ENCODE data around the gene RPLP2.

RPLP2 gene

DNA sequence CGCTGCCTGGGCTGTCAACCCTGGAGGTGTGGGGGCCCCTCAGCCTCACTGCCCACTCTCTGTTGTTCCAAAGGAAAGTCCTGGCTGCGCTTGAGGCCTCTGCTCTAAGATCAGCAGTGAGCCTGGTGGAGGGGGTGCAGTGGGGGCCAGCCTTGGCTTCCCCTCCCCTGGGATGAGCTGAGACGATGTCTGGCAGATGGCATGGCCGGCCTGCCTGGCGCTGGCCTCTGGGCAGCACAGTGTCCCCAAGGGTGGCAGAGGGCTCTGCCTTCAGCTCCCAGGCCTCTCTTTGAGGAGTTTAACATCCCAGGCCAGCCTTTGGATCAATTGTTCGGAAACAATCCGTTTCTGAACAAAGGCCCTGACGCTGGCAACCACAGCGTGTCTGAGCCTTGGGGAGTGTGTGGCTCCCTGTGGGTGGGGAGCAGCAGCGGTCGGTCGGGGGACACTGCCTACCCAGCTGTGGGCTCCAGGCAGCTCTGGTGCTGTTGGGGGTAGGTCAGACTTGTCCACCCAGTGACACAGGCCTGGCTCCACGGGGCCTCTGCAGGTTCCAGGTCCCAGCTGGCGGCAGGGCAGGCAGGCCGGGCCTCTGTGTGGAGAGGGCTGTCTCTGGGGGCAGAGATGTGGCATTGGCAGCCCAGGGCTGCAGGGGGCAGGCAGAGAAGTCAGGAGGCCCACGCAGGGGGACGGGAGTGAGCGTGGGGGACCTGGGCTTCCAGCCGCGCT is 45.0 kb downstream of the RPLP2 start:
- DNase-seq: no peak

DNA sequence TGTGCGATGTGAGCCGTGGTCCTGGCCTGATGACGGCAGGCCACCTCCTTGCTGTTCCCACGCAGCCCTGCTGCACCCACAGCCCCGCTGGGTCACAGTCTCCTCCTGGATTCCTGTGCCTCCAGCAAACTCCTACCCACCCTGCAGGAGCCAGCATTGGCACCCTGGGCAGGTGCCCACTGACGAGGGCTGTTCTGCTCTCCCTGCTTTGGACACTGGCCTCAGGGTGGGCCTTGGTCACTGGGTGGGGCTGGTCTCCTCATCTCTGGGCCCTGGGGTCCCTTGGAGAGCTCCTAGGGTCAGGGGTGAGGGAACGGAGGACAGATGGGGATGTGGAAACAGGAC is 45.5 kb downstream of the RPLP2 start:
- DNase-seq: no peak

DNA sequence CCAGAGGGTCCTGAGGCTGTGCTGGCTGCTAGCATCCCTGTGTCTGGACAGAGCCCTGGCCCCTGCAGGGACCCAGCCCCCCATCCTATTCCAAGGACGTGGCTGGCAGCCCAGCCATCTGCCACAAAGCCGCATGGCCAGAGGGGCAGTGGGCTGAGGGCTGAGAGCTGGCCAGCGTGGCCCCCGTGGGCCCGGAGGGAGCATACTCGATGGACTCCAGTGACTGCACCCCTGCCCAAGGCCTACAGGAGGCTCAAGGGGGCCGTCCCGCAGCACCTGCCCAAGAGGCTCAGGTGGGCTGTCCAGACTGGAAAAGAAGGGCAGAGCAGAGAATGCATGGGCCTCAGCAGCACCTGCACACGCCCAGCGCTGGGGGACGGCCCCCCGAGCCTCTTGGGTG is 46.0 kb downstream of the RPLP2 start:
- DNase-seq: no peak

DNA sequence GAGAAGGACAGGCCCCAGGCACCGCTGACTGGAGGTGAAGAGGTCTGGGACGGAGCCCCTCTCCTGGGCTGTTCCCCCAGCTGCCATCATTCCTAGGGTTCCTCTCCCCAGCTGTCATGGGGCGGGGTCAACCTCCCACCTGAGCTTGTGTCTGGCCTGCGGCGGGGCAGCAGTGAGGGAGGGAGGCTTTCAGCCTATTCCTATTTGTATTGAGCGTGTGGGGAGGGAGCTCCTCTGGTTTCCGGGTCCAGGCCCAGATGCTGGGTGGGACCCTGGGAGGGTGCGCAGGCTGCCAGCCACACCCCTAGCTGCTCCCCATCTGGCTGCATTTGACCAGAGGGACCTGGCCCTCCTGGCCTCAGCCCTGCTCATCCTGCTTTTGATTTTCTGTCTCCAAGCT is 46.6 kb downstream of the RPLP2 start:
- no peak for DNase-seq

DNA sequence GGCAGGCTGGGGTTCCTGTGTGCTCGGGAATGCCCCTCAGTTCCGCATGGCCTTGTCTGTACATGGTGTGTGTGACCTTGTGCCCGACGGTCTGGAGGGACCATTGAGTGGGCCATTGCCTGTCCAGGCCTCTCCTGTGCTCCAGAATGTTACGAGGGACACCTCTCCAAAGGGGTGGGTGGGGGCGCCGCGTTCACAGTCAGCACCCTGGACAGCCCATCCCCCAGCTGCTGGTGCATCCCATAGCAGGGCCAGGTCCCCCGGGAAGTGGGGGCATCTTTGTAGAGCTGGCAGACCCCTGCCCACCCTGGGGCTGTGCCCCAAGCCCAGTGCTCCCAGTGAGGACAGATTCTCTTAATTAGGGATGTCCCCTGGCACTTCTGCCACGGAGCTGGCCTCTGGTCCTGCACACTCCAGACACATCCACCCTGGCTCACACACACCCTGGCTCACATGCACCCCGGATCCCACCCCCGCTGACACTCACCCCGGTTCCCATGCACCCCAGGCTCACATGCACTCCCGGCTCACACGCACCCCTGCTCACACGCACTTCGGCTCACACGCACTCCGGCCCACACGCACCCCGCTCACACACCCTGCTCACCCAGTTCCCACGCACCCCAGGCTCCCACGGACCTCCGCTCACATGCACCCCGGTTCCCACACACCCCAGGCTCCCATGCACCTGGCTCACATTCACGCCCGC is 48.4 kb downstream of the RPLP2 start:
- DNase-seq: no peak

DNA sequence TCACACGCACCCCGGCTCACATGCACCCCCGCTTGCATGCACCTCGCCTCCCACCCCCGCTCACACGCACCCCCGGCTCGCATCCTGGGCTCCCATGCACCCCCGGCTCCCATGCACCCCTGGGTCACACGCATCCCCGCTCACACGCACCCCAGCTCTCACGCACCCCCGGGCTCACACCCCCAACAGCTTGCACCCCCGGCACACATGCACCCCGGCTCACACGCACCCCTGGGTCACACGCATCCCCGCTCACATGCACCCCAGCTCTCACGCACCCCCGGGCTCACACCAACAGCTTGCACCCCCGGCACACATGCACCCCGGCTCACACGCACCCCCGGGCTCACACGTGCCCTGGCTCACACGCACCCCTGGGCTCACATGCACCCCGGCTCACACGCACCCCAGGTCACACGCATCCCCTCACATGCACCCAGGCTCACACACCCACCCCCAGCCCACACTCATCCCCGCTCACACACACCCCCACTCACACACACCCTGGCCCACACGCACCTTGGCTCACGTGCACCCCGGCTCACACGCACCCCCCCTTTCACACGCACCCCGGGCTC is 49.1 kb downstream of the RPLP2 start:
- DNase-seq: no peak

DNA sequence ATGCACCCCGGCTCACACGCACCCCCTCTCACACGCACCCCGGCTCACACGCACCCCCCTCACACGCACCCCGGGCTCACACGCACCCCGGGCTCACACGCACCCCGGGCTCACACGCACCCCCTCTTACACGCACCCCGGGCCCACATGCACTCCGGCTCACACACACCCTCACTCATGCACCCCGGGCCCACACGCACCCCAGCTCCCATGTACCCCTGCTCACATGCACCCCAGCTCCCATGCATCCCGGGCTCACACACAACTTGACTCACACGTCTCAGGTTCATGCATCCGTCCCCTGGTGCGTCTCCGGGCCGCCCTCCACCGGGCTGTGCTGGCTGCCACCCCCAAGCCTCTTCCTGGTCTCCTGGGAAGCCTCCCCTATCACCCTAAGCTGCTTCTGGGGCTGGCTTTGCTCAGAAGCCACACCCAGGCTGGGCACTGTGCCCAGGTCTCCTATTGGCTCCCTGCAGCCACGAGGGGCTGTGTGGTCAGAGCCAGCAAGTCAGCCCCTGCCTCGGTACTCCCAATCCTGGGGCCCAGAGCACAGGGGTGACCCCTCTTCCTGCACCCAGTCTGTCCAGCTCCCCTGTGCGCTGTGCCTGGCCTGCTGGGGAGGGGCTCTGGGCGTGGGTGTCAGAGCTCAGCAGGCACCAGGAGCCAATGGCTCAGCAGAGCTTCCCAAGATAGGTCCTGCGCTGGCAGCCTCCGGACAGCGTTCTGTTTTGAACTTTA is 49.8 kb downstream of the RPLP2 start:
- no peak for DNase-seq

DNA sequence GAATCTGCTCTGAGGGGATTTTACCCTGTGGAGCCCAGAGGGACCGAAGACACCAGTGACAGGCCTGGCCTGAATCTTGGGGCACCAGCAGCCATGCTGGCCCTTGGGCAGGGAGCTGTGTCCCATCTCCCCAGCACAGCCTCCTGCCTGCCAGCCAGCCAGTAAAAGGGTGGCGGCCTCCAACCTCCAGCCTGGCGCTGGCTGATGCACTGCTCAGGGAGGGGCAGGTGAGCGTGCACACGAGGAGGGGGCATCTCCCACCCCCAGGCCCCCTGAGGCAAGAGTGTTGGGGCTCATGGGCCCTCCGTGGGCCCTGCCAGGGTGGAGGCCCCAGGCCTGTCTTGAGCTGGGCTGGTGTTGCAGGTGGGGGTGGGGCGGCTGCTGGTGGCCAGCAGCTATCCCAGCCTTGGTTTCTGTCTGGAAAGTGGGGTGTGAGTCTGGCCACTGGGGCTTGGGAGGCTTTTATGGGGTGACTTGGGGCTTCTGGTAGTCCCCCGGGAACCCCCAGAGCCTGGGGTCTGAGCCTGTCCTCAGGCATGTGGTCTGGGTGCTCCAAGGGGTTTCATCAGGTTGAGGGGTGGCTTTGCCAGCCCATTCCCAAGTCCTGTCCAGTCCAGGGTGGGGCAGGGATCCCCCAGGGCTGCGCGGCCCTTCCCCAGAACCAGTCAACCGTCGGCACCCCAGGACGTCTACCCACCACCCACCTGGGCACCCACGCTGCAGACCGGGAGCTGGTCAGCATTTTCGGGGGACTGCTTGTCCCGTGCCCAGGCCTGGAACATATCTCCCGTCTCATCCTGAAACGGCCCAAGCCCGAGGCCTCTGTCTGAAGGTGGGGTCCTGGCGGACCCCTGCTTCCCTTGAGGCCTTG is 50.7 kb downstream of the RPLP2 start:
- no peak for DNase-seq

DNA sequence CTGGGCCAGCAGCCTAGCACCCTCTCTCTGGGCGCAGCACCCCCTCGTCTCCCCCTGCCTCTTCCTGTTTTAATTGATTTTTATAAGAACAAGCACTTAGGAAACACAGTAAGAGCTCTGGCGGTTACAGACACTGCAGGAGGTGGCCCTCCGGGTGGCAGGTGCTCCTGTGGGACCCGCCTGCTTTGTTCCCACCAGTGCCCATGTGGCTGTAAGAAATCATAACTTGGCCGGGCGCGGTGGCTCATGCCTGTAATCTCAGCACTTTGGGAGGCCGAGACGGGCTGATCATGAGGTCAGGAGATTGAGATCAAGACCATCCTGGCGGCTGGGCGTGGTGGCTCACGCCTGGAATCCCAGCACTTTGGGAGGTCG is 51.3 kb downstream of the RPLP2 start:
- DNase-seq: no peak

DNA sequence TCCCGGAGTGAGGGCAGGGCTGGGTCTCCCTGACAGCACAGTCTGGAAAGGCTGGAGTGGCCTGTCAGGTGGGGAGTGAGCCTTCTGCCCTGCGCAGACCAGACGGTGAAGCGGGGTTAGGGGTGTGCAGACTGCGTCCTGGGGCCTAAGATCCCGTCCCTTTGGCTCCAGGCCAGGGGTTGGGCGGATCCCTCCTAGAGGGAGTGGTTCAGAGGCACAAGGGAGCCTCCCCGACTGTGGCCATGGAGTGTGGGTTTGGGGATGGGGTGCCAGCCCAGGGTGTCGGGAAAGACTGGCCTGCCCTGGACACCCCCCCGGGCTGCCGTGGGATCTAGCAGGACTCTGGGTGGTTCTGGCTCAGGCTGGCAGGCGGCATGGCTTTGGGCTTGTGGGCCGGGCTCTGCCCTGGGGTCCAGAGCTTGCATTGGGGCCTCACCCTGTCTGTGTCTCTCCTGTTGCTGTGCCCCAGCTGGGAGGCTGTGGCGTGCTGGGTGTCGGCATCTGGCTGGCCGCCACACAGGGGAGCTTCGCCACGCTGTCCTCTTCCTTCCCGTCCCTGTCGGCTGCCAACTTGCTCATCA is 52.4 kb downstream of the RPLP2 start:
- no peak for DNase-seq

Measured in stimulated activated naive CD4-positive, alpha-beta T cell treated with Interleukin-2 at 50 U/mL for 16 hours (primary cell).